Mesenchymal stem cell (in vitro differentiated cells and primary cell): Measurements from ENCODE around the gene CBLB.

ENCODE experiments used
- DNase-seq: peaks from one replicate; pipeline ENCODE4 v3.0.0-alpha.2; 2013
- H2AFZ ChIP-seq: one replicate; pipeline ENCODE4 v1.6.1; 2013; ENCODE audit warnings: low read depth, mild to moderate bottlenecking, control low read depth, inconsistent platforms, low read length, moderate library complexity
- H2AK5ac ChIP-seq: 2 replicates; pipeline ENCODE4 v1.6.1; 2013; ENCODE audit warnings: low read length, moderate library complexity, mild to moderate bottlenecking, inconsistent platforms; ENCODE audit not compliant: severe bottlenecking
- H2BK120ac ChIP-seq: one replicate; pipeline ENCODE4 v1.6.1; 2013; ENCODE audit warnings: low read depth, mild to moderate bottlenecking, inconsistent platforms, low read length, moderate library complexity
- H2BK12ac ChIP-seq, 2 experiments: one replicate each; pipeline ENCODE4 v1.6.1; 2013; ENCODE audit warnings: inconsistent platforms in 2 of 2, low read length in 2 of 2, mild to moderate bottlenecking in 2 of 2, moderate library complexity in 2 of 2, control low read depth in 1 of 2
- H2BK15ac ChIP-seq: one replicate; pipeline ENCODE4 v1.6.1; 2013; ENCODE audit warnings: mild to moderate bottlenecking, low read depth, inconsistent platforms; ENCODE audit not compliant: poor library complexity, severe bottlenecking
- H2BK5ac ChIP-seq: 2 replicates; pipeline ENCODE4 v1.6.1; 2013; ENCODE audit warnings: low read depth, mild to moderate bottlenecking, low read length, control low read depth, inconsistent platforms; ENCODE audit not compliant: poor library complexity, severe bottlenecking
- H3K14ac ChIP-seq, 2 experiments: one replicate each; pipeline ENCODE4 v1.6.1; 2013; ENCODE audit warnings: inconsistent platforms in 2 of 2, low read length in 2 of 2, control low read depth in 1 of 2, mild to moderate bottlenecking in 1 of 2, moderate library complexity in 1 of 2
- H3K18ac ChIP-seq, 2 experiments: one replicate each; pipeline ENCODE4 v1.6.1; 2013; ENCODE audit warnings: inconsistent platforms in 2 of 2, low read length in 2 of 2, control low read depth in 1 of 2, low read depth in 1 of 2, mild to moderate bottlenecking in 1 of 2
- H3K23ac ChIP-seq, 2 experiments: one replicate each; pipeline ENCODE4 v1.6.1; 2013; ENCODE audit warnings: inconsistent platforms in 2 of 2, low read length in 2 of 2, mild to moderate bottlenecking in 2 of 2, moderate library complexity in 2 of 2, control low read depth in 1 of 2
- H3K27ac ChIP-seq: 2 replicates; pipeline ENCODE4 v1.5.1; 2013; ENCODE audit warnings: mild to moderate bottlenecking, moderate library complexity, low read length, control low read depth, inconsistent platforms; ENCODE audit not compliant: poor library complexity, severe bottlenecking
- H3K27me3 ChIP-seq, 2 experiments: 2 replicates each; pipeline versions ENCODE4 v1.6.1 to v1.7.0; 2013; ENCODE audit warnings: low read length in 2 of 2, mild to moderate bottlenecking in 2 of 2, moderate library complexity in 2 of 2, control low read depth in 1 of 2, inconsistent platforms in 1 of 2; ENCODE audit not compliant: control insufficient read depth in 1 of 2, insufficient read depth in 1 of 2
- H3K36me3 ChIP-seq, 2 experiments: 2 replicates each; pipeline versions ENCODE4 v1.6.1 to v1.7.0; 2013; ENCODE audit warnings: low read length in 2 of 2, control low read depth in 1 of 2, inconsistent platforms in 1 of 2, low read depth in 1 of 2, mild to moderate bottlenecking in 1 of 2; ENCODE audit not compliant: insufficient read depth in 2 of 2, control insufficient read depth in 1 of 2
- H3K4ac ChIP-seq, 2 experiments: one replicate each; pipeline ENCODE4 v1.6.1; 2013; ENCODE audit warnings: inconsistent platforms in 2 of 2, low read length in 2 of 2, mild to moderate bottlenecking in 2 of 2, moderate library complexity in 2 of 2, control low read depth in 1 of 2, low read depth in 1 of 2
- H3K4me1 ChIP-seq: 2 replicates; pipeline ENCODE4 v1.6.1; 2013; ENCODE audit warnings: low read depth, low read length, control low read depth; ENCODE audit not compliant: control insufficient read depth, insufficient read depth
- H3K4me2 ChIP-seq: 2 replicates; pipeline ENCODE4 v1.6.1; 2013; ENCODE audit warnings: low read length, mild to moderate bottlenecking, inconsistent platforms; ENCODE audit not compliant: poor library complexity, severe bottlenecking
- H3K4me3 ChIP-seq, 2 experiments: 2 replicates each; pipeline versions ENCODE4 v1.5.1 to v1.7.0; 2013; ENCODE audit warnings: low read length in 2 of 2, mild to moderate bottlenecking in 2 of 2, control low read depth in 1 of 2, low read depth in 1 of 2; ENCODE audit not compliant: insufficient read depth in 1 of 2
- H3K79me1 ChIP-seq: replicated peaks from 2 replicates; pipeline ENCODE4 v1.6.1; 2013; ENCODE audit warnings: mild to moderate bottlenecking, control low read depth, low read length, inconsistent platforms; ENCODE audit not compliant: poor library complexity, severe bottlenecking
- H3K9ac ChIP-seq: 2 replicates; pipeline ENCODE4 v1.7.0; 2013; ENCODE audit warnings: mild to moderate bottlenecking, low read length, moderate library complexity
- H3K9me3 ChIP-seq: 2 replicates; pipeline ENCODE4 v1.7.0; 2013; ENCODE audit warnings: mild to moderate bottlenecking, low read length; ENCODE audit not compliant: control insufficient read depth
- H4K8ac ChIP-seq: one replicate; pipeline ENCODE4 v1.6.1; 2013; ENCODE audit warnings: inconsistent platforms, mild to moderate bottlenecking, low read length, moderate library complexity
- H4K91ac ChIP-seq: one replicate; pipeline ENCODE4 v1.6.1; 2013; ENCODE audit warnings: mild to moderate bottlenecking, low read length, inconsistent platforms
- WGBS: methylation state at CpG from one replicate; pipeline ENCODE4 v1.1.7; 2013; ENCODE audit warnings: mixed read lengths; 5-methylcytosine and 5-hydroxymethylcytosine counted together

CBLB gene

GRCh38 chr3:105674437-105675065 lies 194.3 kb downstream of the CBLB start:
- Histone ChIP-seq H4K91ac (no peak overlapping the region), H3K79me1 (peaks cover 1% of the 10 kb centered on the region), H2BK120ac (no peak overlapping the region), H3K36me3 (peaks cover 7 to 99% of the 10 kb centered on the region in 2 experiments), H2BK12ac (no peak overlapping the region), H2AFZ (no peak overlapping the region), H3K9me3 (no peaks in the 10 kb centered on the region), H3K9ac (no peak overlapping the region), H3K4ac (no peak overlapping the region), H3K27me3 (no peaks in the 10 kb centered on the region), H3K14ac (no peak overlapping the region), H2BK15ac (no peak overlapping the region), H3K4me1 (no peaks in the 10 kb centered on the region), H3K18ac (no peak overlapping the region), H2AK5ac (no peak overlapping the region), H3K23ac (no peak overlapping the region), H3K4me2 (no peak overlapping the region), H4K8ac (no peak overlapping the region), H2BK5ac (no peak overlapping the region), H3K27ac (no peak overlapping the region), H3K4me3 (no peak overlapping the region)
- no peak for DNase-seq

- no peak overlapping the region for H2BK5ac ChIP-seq
- no peak overlapping the region for H3K4me2 ChIP-seq
- no peak overlapping the region for H2AK5ac ChIP-seq
- H3K4me3 ChIP-seq, result no peak overlapping the region
- no peak overlapping the region for H4K8ac ChIP-seq
- no peak overlapping the region for H3K14ac ChIP-seq
- no peak overlapping the region for H3K18ac ChIP-seq
- H2BK15ac ChIP-seq, result no peak overlapping the region
- H4K91ac ChIP-seq, result no peak overlapping the region
- no peaks in the 10 kb centered on the region for H3K9me3 ChIP-seq
- no peak overlapping the region for H3K9ac ChIP-seq
- no peaks in the 10 kb centered on the region for H3K4me1 ChIP-seq
- no peak overlapping the region for H3K23ac ChIP-seq
- no peak overlapping the region for H2BK12ac ChIP-seq
- 98% methylated on average over 5 of the region's 5 CpGs for WGBS
- peaks cover 7 to 99% of the 10 kb centered on the region in 2 experiments for H3K36me3 ChIP-seq
- H3K4ac ChIP-seq, result no peak overlapping the region
- peaks cover 1% of the 10 kb centered on the region for H3K79me1 ChIP-seq
- no peak overlapping the region for H3K27ac ChIP-seq
- H2BK120ac ChIP-seq, result no peak overlapping the region
- no peaks in the 10 kb centered on the region for H3K27me3 ChIP-seq
- DNase-seq, result no peak
- H2AFZ ChIP-seq, result no peak overlapping the region
Measured at GRCh38 chr3:105672996-105673395, 195.8 kb downstream of the CBLB start.

GRCh38 chr3:105662306-105662705 lies 206.5 kb downstream of the CBLB start:
- H3K4me2 ChIP-seq, result no peak overlapping the region
- no peak overlapping the region for H3K23ac ChIP-seq
- no peak overlapping the region for H2BK12ac ChIP-seq
- H2AFZ ChIP-seq, result no peak overlapping the region
- no peak overlapping the region for H2AK5ac ChIP-seq
- H3K9me3 ChIP-seq, result no peaks in the 10 kb centered on the region
- H3K4ac ChIP-seq, result no peak overlapping the region
- H3K27me3 ChIP-seq, result no peaks in the 10 kb centered on the region
- no peak for DNase-seq
- H4K91ac ChIP-seq, result no peak overlapping the region
- H3K36me3 ChIP-seq, result peaks cover 5 to 92% of the 10 kb centered on the region in 2 experiments
- H3K9ac ChIP-seq, result no peak overlapping the region
- H2BK120ac ChIP-seq, result no peak overlapping the region
- H3K27ac ChIP-seq, result no peak overlapping the region
- no peak overlapping the region for H3K4me3 ChIP-seq
- no peak overlapping the region for H3K18ac ChIP-seq
- H3K14ac ChIP-seq, result no peak overlapping the region
- no peaks in the 10 kb centered on the region for H3K4me1 ChIP-seq
- peaks cover 2% of the 10 kb centered on the region for H3K79me1 ChIP-seq
- no peak overlapping the region for H4K8ac ChIP-seq
- H2BK15ac ChIP-seq, result no peak overlapping the region
- H2BK5ac ChIP-seq, result no peak overlapping the region

GRCh38 chr3:105661461-105661860 lies 207.4 kb downstream of the CBLB start:
- Histone ChIP-seq H2AFZ (no peak overlapping the region), H4K91ac (no peak overlapping the region), H3K14ac (no peak overlapping the region), H3K4ac (no peak overlapping the region), H2BK15ac (no peak overlapping the region), H3K9me3 (no peaks in the 10 kb centered on the region), H3K27ac (no peak overlapping the region), H2BK12ac (no peak overlapping the region), H4K8ac (no peak overlapping the region), H2BK5ac (no peak overlapping the region), H3K79me1 (peaks cover 2% of the 10 kb centered on the region), H3K27me3 (no peaks in the 10 kb centered on the region), H3K4me1 (no peaks in the 10 kb centered on the region), H2BK120ac (no peak overlapping the region), H3K9ac (no peak overlapping the region), H3K4me3 (no peak overlapping the region), H3K18ac (no peak overlapping the region), H3K36me3 (peaks cover 5 to 92% of the 10 kb centered on the region in 2 experiments), H2AK5ac (no peak overlapping the region), H3K23ac (no peak overlapping the region), H3K4me2 (no peak overlapping the region)
- no peak for DNase-seq
- WGBS, result 100% methylated on average over 1 of the region's 3 CpGs
